H9 (cell line): ENCODE data around the gene HK2. TPM values are rescaled to one million over a fixed set of nuclear protein-coding genes. Genes with fewer than 3 reads are reported as not detected.

ENCODE experiments used
- DNase-seq: peaks from one replicate; pipeline ENCODE4 v3.0.0-alpha.2; 2017
- H2AFZ ChIP-seq: one replicate; pipeline ENCODE4 v1.6.1; 2013; ENCODE audit warnings: mild to moderate bottlenecking, low read length, control low read depth, moderate library complexity
- H2AK5ac ChIP-seq: 2 replicates; pipeline ENCODE4 v1.6.1; 2013; ENCODE audit warnings: low read length, control low read depth, mixed read lengths; ENCODE audit not compliant: insufficient read length
- H2BK120ac ChIP-seq: one replicate; pipeline ENCODE4 v1.6.1; 2013; ENCODE audit warnings: low read depth, mild to moderate bottlenecking, low read length, control low read depth, inconsistent platforms; ENCODE audit not compliant: poor library complexity, severe bottlenecking
- H2BK12ac ChIP-seq: 2 replicates; pipeline ENCODE4 v1.6.1; 2013; ENCODE audit warnings: low read length, control low read depth, mixed read lengths, low read depth; ENCODE audit not compliant: insufficient read length
- H2BK15ac ChIP-seq: 2 replicates; pipeline ENCODE4 v1.6.1; 2013; ENCODE audit warnings: low read depth, low read length, control low read depth
- H2BK20ac ChIP-seq: one replicate; pipeline ENCODE4 v1.6.1; 2013; ENCODE audit warnings: low read depth, mild to moderate bottlenecking, low read length, control low read depth, inconsistent platforms; ENCODE audit not compliant: poor library complexity, severe bottlenecking
- H2BK5ac ChIP-seq: 2 replicates; pipeline ENCODE4 v1.6.1; 2013; ENCODE audit warnings: low read length, control low read depth, mixed read lengths; ENCODE audit not compliant: insufficient read length
- H3K14ac ChIP-seq: 2 replicates; pipeline ENCODE4 v1.6.1; 2013; ENCODE audit warnings: low read length, control low read depth; ENCODE audit not compliant: insufficient read depth
- H3K18ac ChIP-seq: 2 replicates; pipeline ENCODE4 v1.6.1; 2013; ENCODE audit warnings: low read depth, mild to moderate bottlenecking, mixed read lengths, low read length, control low read depth; ENCODE audit not compliant: insufficient read length
- H3K23ac ChIP-seq: 2 replicates; pipeline ENCODE4 v1.6.1; 2013; ENCODE audit warnings: low read length, control low read depth, mixed read lengths, low read depth; ENCODE audit not compliant: insufficient read length
- H3K23me2 ChIP-seq: 2 replicates; pipeline ENCODE4 v1.6.1; 2013; ENCODE audit warnings: low read depth, mild to moderate bottlenecking, mixed read lengths, low read length, control low read depth; ENCODE audit not compliant: insufficient read length, poor library complexity, severe bottlenecking
- H3K27ac ChIP-seq: 2 replicates; pipeline ENCODE4 v1.5.1; 2013; ENCODE audit warnings: low read length, control low read depth, mixed read lengths, low read depth; ENCODE audit not compliant: insufficient read length
- H3K27me3 ChIP-seq: 2 replicates; pipeline ENCODE4 v1.6.1; 2013; ENCODE audit warnings: low read length, control low read depth, inconsistent platforms; ENCODE audit not compliant: insufficient read depth
- H3K4ac ChIP-seq: 2 replicates; pipeline ENCODE4 v1.6.1; 2013; ENCODE audit warnings: low read depth, mild to moderate bottlenecking, control low read depth, inconsistent platforms, low read length, moderate library complexity
- H3K4me1 ChIP-seq: 2 replicates; pipeline ENCODE4 v1.6.1; 2013; ENCODE audit warnings: low read length, control low read depth, inconsistent platforms; ENCODE audit not compliant: insufficient read depth
- H3K4me2 ChIP-seq: 2 replicates; pipeline ENCODE4 v1.6.1; 2013; ENCODE audit warnings: low read length, control low read depth, mixed read lengths; ENCODE audit not compliant: insufficient read length, insufficient read depth
- H3K56ac ChIP-seq: 2 replicates; pipeline ENCODE4 v1.6.1; 2013; ENCODE audit warnings: low read depth, mild to moderate bottlenecking, mixed read lengths, low read length, control low read depth; ENCODE audit not compliant: insufficient read length
- H3K79me1 ChIP-seq: 2 replicates; pipeline ENCODE4 v1.6.1; 2013; ENCODE audit warnings: low read depth, mild to moderate bottlenecking, moderate library complexity, low read length, control low read depth, inconsistent platforms; ENCODE audit not compliant: insufficient read depth, poor library complexity, severe bottlenecking
- H3K79me2 ChIP-seq: 2 replicates; pipeline ENCODE4 v1.6.1; 2013; ENCODE audit warnings: low read length, control low read depth, inconsistent platforms; ENCODE audit not compliant: insufficient read depth
- H3K9ac ChIP-seq: 2 replicates; pipeline ENCODE4 v1.6.1; 2013; ENCODE audit warnings: low read length, control low read depth, mixed read lengths; ENCODE audit not compliant: insufficient read length; ENCODE audit errors: extremely low read depth
- H3K9me3 ChIP-seq: one replicate; pipeline ENCODE4 v1.6.1; 2013; ENCODE audit warnings: low read depth, low read length, inconsistent platforms; ENCODE audit not compliant: control insufficient read depth
- H3T11ph ChIP-seq: one replicate; pipeline ENCODE4 v1.6.1; 2013; ENCODE audit warnings: mild to moderate bottlenecking, low read length, control low read depth, inconsistent platforms
- H4K20me1 ChIP-seq: one replicate; pipeline ENCODE4 v1.6.1; 2013; ENCODE audit not compliant: control insufficient read depth, insufficient read length, insufficient read depth
- H4K5ac ChIP-seq: 2 replicates; pipeline ENCODE4 v1.6.1; 2013; ENCODE audit warnings: low read depth, mild to moderate bottlenecking, mixed read lengths, low read length, control low read depth; ENCODE audit not compliant: insufficient read length
- H4K8ac ChIP-seq: replicated peaks from 2 replicates; pipeline ENCODE4 v1.6.1; 2013; ENCODE audit warnings: low read length, control low read depth, mixed read lengths, low read depth; ENCODE audit not compliant: insufficient read length
- H4K91ac ChIP-seq: 2 replicates; pipeline ENCODE4 v1.6.1; 2013; ENCODE audit warnings: low read depth, mild to moderate bottlenecking, moderate library complexity, mixed read lengths, low read length, control low read depth; ENCODE audit not compliant: insufficient read length
- H3K27ac Mint-ChIP-seq, 3 experiments: 2 replicates in 2 of 3; 3 replicates in 1 of 3; pipeline ENCODE4 v1.8.0; 2020 to 2021; ENCODE audit warnings: mixed read lengths in 3 of 3, mild to moderate bottlenecking in 1 of 3, moderate library complexity in 1 of 3
- H3K27me3 Mint-ChIP-seq: 2 replicates; pipeline ENCODE4 v1.8.0; 2021; ENCODE audit warnings: low read depth, mild to moderate bottlenecking, moderate library complexity, mixed read lengths
- H3K36me3 Mint-ChIP-seq, 3 experiments: 2 replicates in 2 of 3; 3 replicates in 1 of 3; pipeline ENCODE4 v1.8.0; 2020 to 2021; ENCODE audit warnings: low read depth in 3 of 3, mixed read lengths in 3 of 3; ENCODE audit not compliant: insufficient read depth in 1 of 3
- H3K4me1 Mint-ChIP-seq, 2 experiments: 2 replicates each; pipeline ENCODE4 v1.8.0; 2020; ENCODE audit warnings: mixed read lengths in 2 of 2
- H3K4me3 Mint-ChIP-seq, 2 experiments: 2 replicates in 1 of 2; 3 replicates in 1 of 2; pipeline ENCODE4 v1.8.0; 2020 to 2021; ENCODE audit warnings: mild to moderate bottlenecking in 2 of 2, mixed read lengths in 2 of 2, moderate library complexity in 1 of 2
- H3K9me3 Mint-ChIP-seq, 2 experiments: 2 replicates in 1 of 2; 3 replicates in 1 of 2; pipeline ENCODE4 v1.8.0; 2020; ENCODE audit warnings: mild to moderate bottlenecking in 2 of 2, mixed read lengths in 2 of 2, moderate library complexity in 1 of 2
- WGBS: extraction: QIAGEN DNeasy Blood & Tissue Kit; methylation state at CpG from one replicate; pipeline ENCODE4 v1.1.7; 2013; ENCODE audit warnings: missing lambda C conversion rate, low lambda C conversion rate, mixed read lengths; ENCODE audit not compliant: insufficient read length; ENCODE audit errors: extremely low coverage; 5-methylcytosine and 5-hydroxymethylcytosine counted together
- total RNA-seq: library from RNA; stranded (reverse); gene quantifications from 2 replicates; pipeline ENCODE4 v1.2.1, GENCODE V29; 2021
- TF ChIP-seq, protein P1 (sequence below): fragments of 200-600 bp; sonication (generic); conservative IDR thresholded peaks from 3 replicates; pipeline ENCODE4 v1.8.0; 2021; ENCODE audit warnings: antibody characterized with exemption, mild to moderate bottlenecking

HK2 gene
- total RNA-seq, 1 experiment from 2014 or later: 54.3 TPM

DNA sequence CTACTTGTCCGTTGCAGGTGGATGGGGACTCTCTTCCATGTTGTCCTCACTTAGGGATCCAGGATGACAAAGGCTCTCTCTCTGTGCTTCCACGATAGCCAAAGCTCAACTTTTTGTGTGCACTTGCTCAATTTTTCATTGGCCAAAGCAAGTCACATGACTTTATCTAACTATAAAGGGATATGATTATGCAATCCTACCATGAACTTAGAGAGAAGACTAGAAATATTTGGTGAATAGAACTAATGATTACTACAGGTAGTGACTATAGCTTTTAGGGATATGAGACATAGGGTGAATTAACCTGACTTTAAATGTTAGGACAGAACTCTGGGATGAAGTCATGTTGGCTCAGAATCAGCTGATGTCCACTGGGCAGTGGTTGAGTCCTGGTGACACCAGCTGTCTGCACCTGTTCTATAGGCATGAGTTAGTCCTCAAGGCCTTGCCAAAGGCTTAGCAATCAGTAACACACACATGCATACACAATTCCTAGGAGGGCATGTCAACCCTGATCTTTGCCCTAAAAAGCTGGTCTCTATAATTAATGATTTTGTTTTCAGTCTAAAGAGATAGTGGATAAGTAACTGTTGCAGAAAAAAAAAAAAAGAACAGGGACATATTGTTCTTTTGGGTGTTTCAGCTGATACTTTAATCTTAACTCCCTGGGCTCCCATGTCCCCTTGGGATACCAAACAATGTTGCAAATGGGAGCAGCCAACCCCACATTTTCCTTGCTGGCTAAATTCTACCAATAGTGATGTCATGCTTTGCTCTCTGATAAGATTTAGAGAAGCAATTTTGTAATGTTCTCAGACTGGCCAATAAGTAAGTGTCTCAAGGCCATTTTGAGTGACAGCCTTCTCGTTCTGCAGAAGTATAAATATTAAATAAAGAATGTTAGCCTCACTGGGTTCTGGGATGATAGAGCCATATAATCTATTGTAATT, 12.5 kb upstream of the HK2 start:
- Histone ChIP-seq H3K4ac (no peak overlapping the region), H2AK5ac (no peak overlapping the region), H4K20me1 (no peaks in the 10 kb centered on the region), H3K4me1 (no peaks in the 10 kb centered on the region), H3K27ac (no peak overlapping the region), H4K5ac (no peak overlapping the region), H3K79me1 (no peaks in the 10 kb centered on the region), H3K9me3 (no peaks in the 10 kb centered on the region), H3K27me3 (no peaks in the 10 kb centered on the region), H3K4me2 (no peak overlapping the region), H2BK120ac (peak overlapping the region; percentile 36), H4K8ac (no peak overlapping the region), H2BK12ac (no peak overlapping the region), H3K23me2 (no peaks in the 10 kb centered on the region), H2BK15ac (no peak overlapping the region), H3K79me2 (no peaks in the 10 kb centered on the region), H2BK5ac (no peak overlapping the region), H3K18ac (no peak overlapping the region), H3K14ac (no peak overlapping the region), H3K56ac (no peak overlapping the region), H2AFZ (no peak overlapping the region), H3T11ph (no peak overlapping the region), H3K23ac (no peak overlapping the region), H4K91ac (no peak overlapping the region), H3K9ac (no peak overlapping the region), H2BK20ac (no peak overlapping the region)
- TF ChIP-seq, protein P1, sequence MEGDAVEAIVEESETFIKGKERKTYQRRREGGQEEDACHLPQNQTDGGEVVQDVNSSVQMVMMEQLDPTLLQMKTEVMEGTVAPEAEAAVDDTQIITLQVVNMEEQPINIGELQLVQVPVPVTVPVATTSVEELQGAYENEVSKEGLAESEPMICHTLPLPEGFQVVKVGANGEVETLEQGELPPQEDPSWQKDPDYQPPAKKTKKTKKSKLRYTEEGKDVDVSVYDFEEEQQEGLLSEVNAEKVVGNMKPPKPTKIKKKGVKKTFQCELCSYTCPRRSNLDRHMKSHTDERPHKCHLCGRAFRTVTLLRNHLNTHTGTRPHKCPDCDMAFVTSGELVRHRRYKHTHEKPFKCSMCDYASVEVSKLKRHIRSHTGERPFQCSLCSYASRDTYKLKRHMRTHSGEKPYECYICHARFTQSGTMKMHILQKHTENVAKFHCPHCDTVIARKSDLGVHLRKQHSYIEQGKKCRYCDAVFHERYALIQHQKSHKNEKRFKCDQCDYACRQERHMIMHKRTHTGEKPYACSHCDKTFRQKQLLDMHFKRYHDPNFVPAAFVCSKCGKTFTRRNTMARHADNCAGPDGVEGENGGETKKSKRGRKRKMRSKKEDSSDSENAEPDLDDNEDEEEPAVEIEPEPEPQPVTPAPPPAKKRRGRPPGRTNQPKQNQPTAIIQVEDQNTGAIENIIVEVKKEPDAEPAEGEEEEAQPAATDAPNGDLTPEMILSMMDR: no peak
- H3K36me3 Mint-ChIP-seq: no peaks in the 10 kb centered on the region
- peaks cover 15 to 21% of the 10 kb centered on the region in 2 experiments for H3K4me1 Mint-ChIP-seq
- no CpG with 5 or more reads among the region's 3 CpGs for WGBS
- H3K27me3 Mint-ChIP-seq: no peaks in the 10 kb centered on the region; the same call in 1 of the 2 replicates
- H3K27ac Mint-ChIP-seq: peak overlapping the region in 1 of 3 experiments; percentile 28; a peak in 1 of 7 replicates
- DNase-seq: no peak
- H3K4me3 Mint-ChIP-seq: no peak overlapping the region
- H3K9me3 Mint-ChIP-seq: no peaks in the 10 kb centered on the region
